ENCODE measurements around the gene PDP2.

GRCh38 chr16:66832190-66832589, 48.1 kb upstream of the PDP2 start:
- TF ChIP-seq TAF1 (IDR thresholded peaks at IDR 0.05; ENCODE audit: borderline replicate concordance, low read depth, low read length) (no peak), CTCF (IDR thresholded peaks at IDR 0.05) (no peak), RAD21 (IDR thresholded peaks at IDR 0.05; ENCODE audit: low read length) (no peak), REST (IDR thresholded peaks at IDR 0.05; ENCODE audit: low read depth, low read length) (no peak), EZH2phosphoT487 (IDR thresholded peaks at IDR 0.05; ENCODE audit: borderline replicate concordance, low read depth) (no peak), USF2 (IDR thresholded peaks at IDR 0.05; ENCODE audit: borderline replicate concordance, low read depth, low read length) (no peak), GATA2 (CRISPR knock-in tag; IDR thresholded peaks at IDR 0.05) (no peak), FOXM1 (IDR thresholded peaks at IDR 0.05; ENCODE audit: low read depth) (no peak), MXI1 (IDR thresholded peaks at IDR 0.05; ENCODE audit: low read depth, low read length) (no peak), GABPA (IDR thresholded peaks at IDR 0.05; ENCODE audit: low read depth) (no peak)
